Measurements from ENCODE around the gene CLBA1.

CLBA1 gene

GRCh38 chr14:104976198-104977007 lies 9.2 kb upstream of the CLBA1 start:
- H3K27me3 ChIP-seq (ENCODE audit: low read depth) = no peaks in the 10 kb centered on the region
- in situ Hi-C loops (cut with MboI; ENCODE audit: low sequenced_read_pairs) = no loop called here
- peaks cover 2% of the 10 kb centered on the region for H3K4me1 ChIP-seq
- DNase-seq (ENCODE audit: low spot score in 2 of 2) = peak; percentile 65 to 91
- H3K4me3 ChIP-seq = no peak overlapping the region
- H3K9me3 ChIP-seq = no peaks in the 10 kb centered on the region
- no peaks in the 10 kb centered on the region for H3K36me3 ChIP-seq (replicated peaks)

- Histone ChIP-seq H3K4me3 (peak overlapping the region; percentile 40), H3K36me3 (replicated peaks) (no peaks in the 10 kb centered on the region), H3K4me1 (peaks cover 2% of the 10 kb centered on the region), H3K9me3 (no peaks in the 10 kb centered on the region), H3K27me3 (ENCODE audit: low read depth) (no peaks in the 10 kb centered on the region)
- no peak for DNase-seq (ENCODE audit: low spot score in 2 of 2)
- in situ Hi-C loops (cut with MboI; ENCODE audit: low sequenced_read_pairs) = no loop called here
Observed at GRCh38 chr14:104977008-104977680, 8.4 kb upstream of the CLBA1 start.

GRCh38 chr14:104977681-104978653 lies 7.6 kb upstream of the CLBA1 start, which contains the start of gene AHNAK2:
TSS of gene AHNAK2 (minus strand) at chr14:104978374. CDS start at chr14:104978237, 137 bp downstream.
- Histone ChIP-seq H3K4me1 (peaks cover 2% of the 10 kb centered on the region), H3K27me3 (ENCODE audit: low read depth) (no peaks in the 10 kb centered on the region), H3K36me3 (replicated peaks) (no peaks in the 10 kb centered on the region), H3K9me3 (no peaks in the 10 kb centered on the region), H3K4me3 (peak within 1 kb of the TSS; percentile 40)
- in situ Hi-C loops (cut with MboI; ENCODE audit: low sequenced_read_pairs) = no loop called here
- DNase-seq (ENCODE audit: low spot score in 2 of 2) = peak; percentile 81 to 93

GRCh38 chr14:104978746-104979691 lies 6.6 kb upstream of the CLBA1 start:
- Histone ChIP-seq H3K4me3 (peak overlapping the region; percentile 23), H3K4me1 (peaks cover 2% of the 10 kb centered on the region), H3K9me3 (no peaks in the 10 kb centered on the region), H3K36me3 (replicated peaks) (no peaks in the 10 kb centered on the region), H3K27me3 (ENCODE audit: low read depth) (no peaks in the 10 kb centered on the region)
- in situ Hi-C loops (cut with MboI; ENCODE audit: low sequenced_read_pairs) = no loop called here
- no peak for DNase-seq (ENCODE audit: low spot score in 2 of 2)

- Histone ChIP-seq H3K36me3 (replicated peaks) (no peaks in the 10 kb centered on the region), H3K4me1 (peaks cover 2% of the 10 kb centered on the region), H3K27me3 (ENCODE audit: low read depth) (no peaks in the 10 kb centered on the region), H3K4me3 (no peak overlapping the region), H3K9me3 (no peaks in the 10 kb centered on the region)
- in situ Hi-C loops (cut with MboI; ENCODE audit: low sequenced_read_pairs) = no loop called here
- DNase-seq (ENCODE audit: low spot score in 2 of 2) = peak in 1 of 2 experiments; percentile 8
Observed at GRCh38 chr14:104979758-104980610, 5.6 kb upstream of the CLBA1 start.

- no peak for DNase-seq (ENCODE audit: low spot score in 2 of 2)
- Histone ChIP-seq H3K27me3 (ENCODE audit: low read depth) (no peaks in the 10 kb centered on the region), H3K4me1 (peaks cover 2% of the 10 kb centered on the region), H3K9me3 (no peaks in the 10 kb centered on the region), H3K36me3 (replicated peaks) (no peaks in the 10 kb centered on the region), H3K4me3 (no peak overlapping the region)
- in situ Hi-C loops (cut with MboI; ENCODE audit: low sequenced_read_pairs) = no loop called here
Observed at GRCh38 chr14:104980611-104981531, 4.7 kb upstream of the CLBA1 start.

- H3K36me3 ChIP-seq (replicated peaks) = no peaks in the 10 kb centered on the region
- in situ Hi-C loops (cut with MboI; ENCODE audit: low sequenced_read_pairs) = no loop called here
- no peak for DNase-seq (ENCODE audit: low spot score in 2 of 2)
- no peaks in the 10 kb centered on the region for H3K27me3 ChIP-seq (ENCODE audit: low read depth)
- peaks cover 2% of the 10 kb centered on the region; the same call in 1 of the 2 replicates for H3K4me1 ChIP-seq
- H3K9me3 ChIP-seq = no peaks in the 10 kb centered on the region
- H3K4me3 ChIP-seq = no peak overlapping the region
Observed at GRCh38 chr14:104981699-104982541, 3.7 kb upstream of the CLBA1 start.

GRCh38 chr14:104982548-104983230 lies 2.9 kb upstream of the CLBA1 start:
- no peaks in the 10 kb centered on the region for H3K9me3 ChIP-seq
- H3K36me3 ChIP-seq (replicated peaks) = no peaks in the 10 kb centered on the region
- H3K4me3 ChIP-seq = no peak overlapping the region
- H3K27me3 ChIP-seq (ENCODE audit: low read depth) = no peaks in the 10 kb centered on the region
- H3K4me1 ChIP-seq = 0 out of 2 replicates have a peak, but pooled peaks cover 2% of the 10 kb centered on the region
- no peak for DNase-seq (ENCODE audit: low spot score in 2 of 2)
- in situ Hi-C loops (cut with MboI; ENCODE audit: low sequenced_read_pairs) = no loop called here

- Histone ChIP-seq H3K4me1 (0 out of 2 replicates have a peak, but pooled peaks cover 2% of the 10 kb centered on the region), H3K4me3 (no peak overlapping the region), H3K36me3 (replicated peaks) (no peaks in the 10 kb centered on the region), H3K27me3 (ENCODE audit: low read depth) (no peaks in the 10 kb centered on the region), H3K9me3 (no peaks in the 10 kb centered on the region)
- DNase-seq (ENCODE audit: low spot score in 2 of 2) = no peak
- in situ Hi-C loops (cut with MboI; ENCODE audit: low sequenced_read_pairs) = no loop called here
Observed at GRCh38 chr14:104983231-104983721, 2.3 kb upstream of the CLBA1 start.

Data from HAP-1 (cell line).